GM12873 (cell line): ENCODE results near the gene PDZK1.
A peak's percentile ranks its signal among the peaks of the same experiment; 100 is the strongest.

ENCODE experiments used
- TF ChIP-seq, protein P1 (sequence below): IDR thresholded peaks from 2 replicates; pipeline ENCODE4 v1.5.1; 2012; ENCODE audit warnings: low read depth, mild to moderate bottlenecking, moderate library complexity, low read length, control low read depth; ENCODE audit not compliant: insufficient read depth; ENCODE audit errors: missing control alignments

PDZK1 gene

GRCh38 chr1:145730467-145730866 lies 23.3 kb upstream of the PDZK1 start:
- TF ChIP-seq, protein P1, sequence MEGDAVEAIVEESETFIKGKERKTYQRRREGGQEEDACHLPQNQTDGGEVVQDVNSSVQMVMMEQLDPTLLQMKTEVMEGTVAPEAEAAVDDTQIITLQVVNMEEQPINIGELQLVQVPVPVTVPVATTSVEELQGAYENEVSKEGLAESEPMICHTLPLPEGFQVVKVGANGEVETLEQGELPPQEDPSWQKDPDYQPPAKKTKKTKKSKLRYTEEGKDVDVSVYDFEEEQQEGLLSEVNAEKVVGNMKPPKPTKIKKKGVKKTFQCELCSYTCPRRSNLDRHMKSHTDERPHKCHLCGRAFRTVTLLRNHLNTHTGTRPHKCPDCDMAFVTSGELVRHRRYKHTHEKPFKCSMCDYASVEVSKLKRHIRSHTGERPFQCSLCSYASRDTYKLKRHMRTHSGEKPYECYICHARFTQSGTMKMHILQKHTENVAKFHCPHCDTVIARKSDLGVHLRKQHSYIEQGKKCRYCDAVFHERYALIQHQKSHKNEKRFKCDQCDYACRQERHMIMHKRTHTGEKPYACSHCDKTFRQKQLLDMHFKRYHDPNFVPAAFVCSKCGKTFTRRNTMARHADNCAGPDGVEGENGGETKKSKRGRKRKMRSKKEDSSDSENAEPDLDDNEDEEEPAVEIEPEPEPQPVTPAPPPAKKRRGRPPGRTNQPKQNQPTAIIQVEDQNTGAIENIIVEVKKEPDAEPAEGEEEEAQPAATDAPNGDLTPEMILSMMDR: no peak

- TF ChIP-seq, protein P1: no peak
These were observed 22.7 kb upstream of the PDZK1 start for GRCh38 chr1:145729666-145730436.

DNA sequence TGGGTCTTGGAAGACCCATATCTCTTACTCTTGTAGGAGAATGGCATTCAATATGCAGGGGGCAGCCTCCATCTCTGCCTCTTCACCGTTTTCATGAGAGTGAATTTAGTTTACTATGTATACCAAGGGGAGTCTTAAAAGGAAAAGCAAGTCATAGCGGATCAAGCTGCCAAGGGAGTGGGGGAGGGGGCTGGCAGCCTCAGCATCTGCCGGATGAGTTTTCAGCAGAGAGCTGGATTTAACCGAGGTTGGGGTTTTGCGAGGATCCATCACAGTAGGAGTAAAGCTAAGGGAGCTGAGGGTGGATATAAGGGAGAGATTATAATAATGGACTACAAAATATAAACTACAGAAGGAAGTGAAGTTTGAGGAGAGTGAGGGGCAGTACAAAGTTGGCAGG lies 22.0 kb upstream of the PDZK1 start:
- TF ChIP-seq, protein P1: no peak

GRCh38 chr1:145720878-145721671 lies 13.9 kb upstream of the PDZK1 start:
- TF ChIP-seq, protein P1: peak; percentile 89

- TF ChIP-seq, protein P1: no peak
These were observed 13.3 kb upstream of the PDZK1 start for GRCh38 chr1:145720556-145720877.

DNA sequence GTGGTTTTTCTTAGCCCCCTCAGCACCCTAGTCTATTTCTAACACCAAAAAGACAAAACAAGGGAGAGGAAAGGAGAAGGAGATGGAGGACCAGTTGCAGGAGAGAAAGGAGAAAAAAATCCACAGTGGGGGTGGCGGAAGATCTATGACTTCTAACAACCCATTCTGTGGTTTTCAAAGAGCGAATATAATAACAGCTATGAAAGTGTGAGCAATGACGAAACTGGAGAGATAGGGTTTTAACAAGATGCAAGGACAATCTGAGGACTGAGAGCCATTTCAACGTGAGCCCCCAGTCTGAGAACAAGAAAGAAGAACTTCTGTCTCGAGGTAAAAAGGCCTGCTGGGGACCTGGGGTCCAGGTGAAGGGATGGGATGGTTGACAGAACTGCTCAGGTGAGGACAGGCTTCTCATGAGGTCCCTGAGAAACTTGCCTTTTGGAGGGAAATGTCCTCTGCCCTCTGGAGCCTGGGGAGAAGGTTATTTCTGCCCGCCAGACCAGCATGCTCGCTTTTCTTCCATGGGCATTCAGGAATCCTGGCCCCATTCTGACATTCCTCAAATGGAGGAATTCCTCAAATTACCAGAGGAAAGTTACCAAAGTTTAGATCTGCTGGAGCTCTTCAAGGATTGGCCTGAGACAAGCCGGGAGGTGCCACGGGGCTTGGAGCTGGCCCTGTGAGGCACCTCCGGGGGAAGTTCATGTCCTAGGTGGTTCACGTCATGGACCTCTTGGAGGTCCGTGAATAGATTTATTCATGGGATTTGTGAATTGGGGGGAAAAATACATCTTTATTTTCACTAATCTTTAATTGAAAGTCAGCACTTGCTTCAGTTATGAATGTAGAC lies 12.3 kb upstream of the PDZK1 start, which contains the start of gene CD160:
Gene CD160 (plus strand): TSS at position 270 of the 850 bp plus-strand sequence. CDS start 8,829 bp downstream, outside the sequence.
- TF ChIP-seq, protein P1: no peak
